NT2/D1 (cell line): ENCODE measurements around the gene MYLIP.

ENCODE experiments used
- DNase-seq: peaks from one replicate; pipeline ENCODE4 v3.0.0-alpha.2; 2011; ENCODE audit warnings: low read depth, low spot score
- H3K27me3 ChIP-seq: 2 replicates; pipeline ENCODE4 v1.6.0; 2011; ENCODE audit warnings: mild to moderate bottlenecking; ENCODE audit not compliant: insufficient read length, insufficient read depth
- H3K36me3 ChIP-seq: 2 replicates; pipeline ENCODE4 v1.6.1; 2011; ENCODE audit warnings: mild to moderate bottlenecking, low read length, mixed read lengths; ENCODE audit not compliant: insufficient read depth, insufficient read length
- H3K4me1 ChIP-seq: 2 replicates; pipeline ENCODE4 v1.5.1; 2011; ENCODE audit not compliant: insufficient read depth, insufficient read length
- H3K4me3 ChIP-seq: 2 replicates; pipeline ENCODE4 v1.5.1; 2011; ENCODE audit warnings: low read depth; ENCODE audit not compliant: insufficient read length
- H3K9ac ChIP-seq: 2 replicates; pipeline ENCODE4 v1.6.0; 2011; ENCODE audit warnings: low read depth; ENCODE audit not compliant: insufficient read length
- H3K9me3 ChIP-seq: 2 replicates; pipeline ENCODE4 v1.5.1; 2011; ENCODE audit warnings: mild to moderate bottlenecking, low read length; ENCODE audit not compliant: insufficient read depth
- SUZ12 ChIP-seq: IDR thresholded peaks from 2 replicates; pipeline ENCODE4 v1.6.1; 2011; ENCODE audit not compliant: insufficient read length, insufficient read depth; ENCODE audit errors: extremely low read depth
- YY1 ChIP-seq: IDR thresholded peaks from 2 replicates; pipeline ENCODE4 v1.6.1; 2011; ENCODE audit not compliant: insufficient read length, insufficient read depth
- ZNF274 ChIP-seq: IDR thresholded peaks from 2 replicates; pipeline ENCODE4 v1.6.1; 2011; ENCODE audit warnings: mild to moderate bottlenecking, low read depth, low read length

Gene MYLIP

GRCh38 chr6:16108921-16109658, 19.8 kb upstream of the MYLIP start:
- Histone ChIP-seq H3K9ac (no peak overlapping the region), H3K27me3 (no peaks in the 10 kb centered on the region)
- TF ChIP-seq SUZ12 (no peak), ZNF274 (no peak), YY1 (no peak)

DNA sequence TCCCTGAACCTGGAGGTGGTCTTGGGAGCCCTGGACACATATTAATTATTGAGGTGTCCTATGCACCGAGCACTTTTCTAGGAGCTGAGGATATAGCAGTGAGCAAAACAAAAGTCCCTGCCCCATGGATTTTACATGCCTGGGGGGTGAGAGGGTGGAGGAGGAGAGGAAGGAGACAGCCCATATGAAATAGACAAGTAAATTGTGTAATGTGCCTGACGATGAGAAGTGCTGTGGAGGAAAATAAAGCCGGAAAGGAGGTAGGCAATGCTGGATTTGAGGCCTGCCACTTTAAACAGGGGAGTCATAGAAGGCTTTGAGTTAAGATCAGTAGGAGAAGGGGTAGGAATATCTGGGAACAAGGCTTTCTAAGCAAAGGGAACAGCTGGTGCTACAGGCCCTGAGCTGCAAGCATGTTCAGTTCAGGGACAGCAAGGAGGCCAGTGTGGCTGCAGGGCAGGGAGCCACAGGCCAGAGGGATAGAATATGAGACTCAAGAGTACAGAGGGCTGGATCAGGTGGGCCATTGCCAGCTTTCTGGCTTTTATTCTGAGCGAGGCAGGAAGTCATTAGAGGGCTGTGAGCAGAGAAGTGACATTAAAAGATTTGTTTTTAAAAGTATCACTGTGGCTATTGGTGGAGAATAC, 19.1 kb upstream of the MYLIP start:
- Histone ChIP-seq H3K9ac (no peak overlapping the region), H3K36me3 (no peaks in the 10 kb centered on the region), H3K27me3 (no peaks in the 10 kb centered on the region), H3K4me1 (no peaks in the 10 kb centered on the region), H3K9me3 (no peaks in the 10 kb centered on the region), H3K4me3 (no peak overlapping the region)
- no peak for DNase-seq
- TF ChIP-seq ZNF274 (no peak), YY1 (no peak), SUZ12 (no peak)

More at GRCh38 chr6:16108921-16109658, 19.8 kb upstream of the MYLIP start:
- Histone ChIP-seq H3K36me3 (no peaks in the 10 kb centered on the region), H3K9me3 (no peaks in the 10 kb centered on the region), H3K4me1 (no peaks in the 10 kb centered on the region), H3K4me3 (no peak overlapping the region)
- DNase-seq = no peak

GRCh38 chr6:16118825-16119224, 10.1 kb upstream of the MYLIP start:
- H3K4me1 ChIP-seq = no peaks in the 10 kb centered on the region
- DNase-seq = no peak
- H3K36me3 ChIP-seq = no peaks in the 10 kb centered on the region
- no peak overlapping the region for H3K9ac ChIP-seq
- H3K9me3 ChIP-seq = no peaks in the 10 kb centered on the region
- H3K4me3 ChIP-seq = no peak overlapping the region
- no peak for TF ChIP-seq SUZ12
- no peak for TF ChIP-seq YY1
- no peak for TF ChIP-seq ZNF274
- no peaks in the 10 kb centered on the region for H3K27me3 ChIP-seq

DNA sequence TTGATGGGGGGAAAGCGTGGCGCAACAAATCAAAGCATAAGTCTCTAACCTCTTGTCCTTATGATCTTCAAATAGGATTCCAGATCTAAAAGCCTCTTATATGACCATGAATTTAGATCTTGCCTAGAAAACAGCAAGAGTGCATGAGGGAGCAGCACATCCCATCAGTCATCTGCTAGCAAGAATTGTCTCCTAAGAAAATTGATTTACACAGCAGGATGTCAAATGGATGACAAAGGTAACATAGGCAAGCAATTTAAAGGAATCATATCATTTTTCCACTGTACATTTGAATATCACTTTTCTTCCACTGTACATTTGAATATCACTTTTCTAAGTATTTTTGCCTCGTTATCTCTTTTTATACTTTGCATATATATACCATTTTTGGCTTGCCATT, 7.5 kb upstream of the MYLIP start:
- Histone ChIP-seq H3K9ac (no peak overlapping the region), H3K4me3 (no peak overlapping the region), H3K9me3 (no peaks in the 10 kb centered on the region), H3K36me3 (no peaks in the 10 kb centered on the region), H3K27me3 (no peaks in the 10 kb centered on the region), H3K4me1 (no peaks in the 10 kb centered on the region)
- TF ChIP-seq YY1 = no peak
- no peak for TF ChIP-seq ZNF274
- no peak for TF ChIP-seq SUZ12
- no peak for DNase-seq

DNA sequence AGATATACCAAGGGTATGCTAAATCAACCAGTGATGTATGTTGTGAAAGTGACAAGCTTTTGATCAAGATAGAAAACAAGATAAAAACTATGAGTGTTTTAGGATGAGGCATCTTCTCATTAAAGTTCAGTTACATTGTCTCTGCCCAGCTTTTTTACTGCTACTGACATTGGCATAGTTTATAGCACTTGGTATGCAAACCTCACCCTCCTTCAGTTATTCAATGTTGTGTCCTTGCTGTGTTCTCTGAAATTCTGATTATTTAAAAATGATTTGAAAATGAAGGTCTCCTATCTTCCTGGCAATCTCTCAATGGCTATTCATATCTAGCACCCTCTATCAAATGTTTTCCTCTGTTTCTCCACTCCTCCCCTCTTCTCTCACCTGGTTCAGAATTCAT, 6.7 kb upstream of the MYLIP start:
- H3K9me3 ChIP-seq = no peaks in the 10 kb centered on the region
- no peak overlapping the region for H3K9ac ChIP-seq
- H3K27me3 ChIP-seq = no peaks in the 10 kb centered on the region
- no peaks in the 10 kb centered on the region for H3K36me3 ChIP-seq
- DNase-seq = no peak
- no peak overlapping the region for H3K4me3 ChIP-seq
- TF ChIP-seq SUZ12 (no peak), ZNF274 (no peak), YY1 (no peak)
- no peaks in the 10 kb centered on the region for H3K4me1 ChIP-seq

DNA sequence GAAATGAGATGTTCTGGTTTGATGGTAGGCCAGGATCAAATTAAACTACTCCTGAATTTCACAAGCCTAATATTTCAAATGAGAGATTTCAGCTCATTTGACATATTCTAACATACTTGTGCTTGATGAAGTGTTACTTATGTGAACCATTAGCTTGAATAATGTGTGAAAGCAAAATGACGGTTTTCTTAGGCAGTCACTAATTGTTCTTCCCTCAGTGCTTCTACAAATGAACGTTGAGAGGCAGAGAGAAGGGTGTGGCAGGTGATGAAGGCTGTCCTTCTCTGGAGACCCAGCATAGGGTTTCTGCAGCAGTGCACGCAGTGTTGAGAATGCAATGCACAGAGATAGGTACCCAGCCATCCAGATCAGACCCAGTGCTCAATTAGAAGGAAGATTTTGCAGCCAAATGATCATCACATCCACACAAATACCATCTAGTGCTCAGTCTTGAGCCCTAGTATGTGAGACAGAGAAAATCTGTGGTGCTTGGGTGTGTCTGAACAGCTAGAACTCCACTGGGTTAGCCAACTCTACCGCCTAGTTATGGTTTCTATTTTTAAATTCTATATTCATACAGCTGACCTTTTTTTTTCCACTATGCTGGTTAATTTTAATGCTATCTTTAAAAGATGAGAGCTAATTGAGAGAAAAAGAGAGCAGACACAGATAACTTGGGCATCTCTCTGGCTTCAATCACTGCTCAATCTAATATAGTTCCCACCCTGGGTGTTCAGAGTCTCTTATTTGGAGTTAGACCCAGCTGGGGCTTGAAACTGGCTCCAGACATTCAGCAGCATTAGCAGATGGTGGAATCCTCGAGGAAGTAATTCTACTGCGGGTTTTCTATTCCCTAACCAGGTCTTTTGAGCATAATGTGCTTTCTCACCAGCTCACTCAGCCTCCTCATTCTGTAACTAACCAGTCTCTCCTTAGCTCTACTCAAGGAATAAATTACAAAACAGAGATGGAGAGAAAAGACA, 4.4 kb upstream of the MYLIP start:
- no peaks in the 10 kb centered on the region for H3K27me3 ChIP-seq
- TF ChIP-seq YY1 = no peak
- no peak for TF ChIP-seq SUZ12
- TF ChIP-seq ZNF274 = no peak
- no peaks in the 10 kb centered on the region for H3K36me3 ChIP-seq
- DNase-seq = no peak
- no peak overlapping the region for H3K9ac ChIP-seq
- no peak overlapping the region for H3K4me3 ChIP-seq
- no peaks in the 10 kb centered on the region for H3K4me1 ChIP-seq
- no peaks in the 10 kb centered on the region for H3K9me3 ChIP-seq

DNA sequence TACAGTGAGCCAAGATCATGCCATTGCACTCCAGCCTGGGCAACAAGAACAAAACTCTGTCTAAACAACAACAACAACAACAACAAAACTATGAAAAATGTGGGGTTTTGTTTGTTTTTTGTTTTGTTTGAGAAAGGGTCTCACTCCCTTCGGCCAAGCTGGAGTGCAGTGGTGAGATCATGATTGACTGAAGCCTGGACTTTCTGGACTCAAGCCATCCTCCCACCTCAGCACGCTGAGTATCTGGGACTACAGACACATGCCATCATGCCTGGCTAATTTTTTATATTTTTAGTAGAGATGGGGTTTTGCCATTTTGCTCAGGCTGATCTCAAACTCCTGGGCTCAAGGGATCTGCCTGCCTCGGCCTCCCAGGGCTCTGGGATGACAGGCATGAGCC, 2.8 kb upstream of the MYLIP start:
- no peak for TF ChIP-seq ZNF274
- TF ChIP-seq YY1 = no peak
- no peak for TF ChIP-seq SUZ12
- Histone ChIP-seq H3K9ac (no peak overlapping the region), H3K9me3 (no peaks in the 10 kb centered on the region), H3K36me3 (no peaks in the 10 kb centered on the region), H3K4me3 (no peak overlapping the region), H3K27me3 (no peaks in the 10 kb centered on the region), H3K4me1 (no peaks in the 10 kb centered on the region)
- no peak for DNase-seq
